GM23248 (cell line): ENCODE data around the gene FMN2. TPM values are rescaled to one million over a fixed set of nuclear protein-coding genes. Genes with fewer than 3 reads are reported as not detected.

Source experiments
- DNase-seq: peaks from one replicate; pipeline ENCODE4 v3.0.0-alpha.2; 2015
- H2AFZ ChIP-seq: fragments of 200-600 bp; sonication (generic); 2 replicates; pipeline ENCODE4 v1.6.1; 2016; ENCODE audit warnings: antibody characterized with exemption
- H3F3A ChIP-seq: fragments of 200-600 bp; sonication (generic); 2 replicates; pipeline ENCODE4 v1.6.1; 2016; ENCODE audit warnings: mild to moderate bottlenecking, antibody characterized with exemption, mixed run types; ENCODE audit not compliant: insufficient read depth
- H3K27ac ChIP-seq: fragments of 200-600 bp; sonication (generic); 2 replicates; pipeline ENCODE4 v1.5.1; 2016; ENCODE audit warnings: mild to moderate bottlenecking
- H3K27me3 ChIP-seq: fragments of 200-600 bp; sonication (generic); replicated peaks from 2 replicates; pipeline ENCODE4 v1.6.1; 2016; ENCODE audit warnings: mild to moderate bottlenecking; ENCODE audit not compliant: insufficient read depth
- H3K36me3 ChIP-seq: fragments of 200-600 bp; sonication (generic); 2 replicates; pipeline ENCODE4 v1.6.1; 2016; ENCODE audit warnings: low read depth, mild to moderate bottlenecking
- H3K4me1 ChIP-seq: fragments of 200-600 bp; sonication (generic); 2 replicates; pipeline ENCODE4 v1.6.1; 2016; ENCODE audit warnings: mild to moderate bottlenecking; ENCODE audit not compliant: insufficient read depth
- H3K4me2 ChIP-seq: fragments of 200-600 bp; sonication (generic); one replicate; pipeline ENCODE4 v1.6.1; 2016; ENCODE audit warnings: mild to moderate bottlenecking; ENCODE audit not compliant: unreplicated experiment
- H3K4me3 ChIP-seq: fragments of 200-600 bp; sonication (generic); 2 replicates; pipeline ENCODE4 v1.5.1; 2016; ENCODE audit warnings: mild to moderate bottlenecking
- H3K79me2 ChIP-seq: fragments of 200-600 bp; sonication (generic); 2 replicates; pipeline ENCODE4 v1.6.1; 2016; ENCODE audit warnings: mild to moderate bottlenecking; ENCODE audit not compliant: insufficient read depth
- H3K9ac ChIP-seq: fragments of 200-600 bp; sonication (generic); 2 replicates; pipeline ENCODE4 v1.6.1; 2016; ENCODE audit warnings: mild to moderate bottlenecking
- H3K9me2 ChIP-seq: fragments of 200-600 bp; sonication (generic); 2 replicates; pipeline ENCODE4 v1.6.1; 2016; ENCODE audit warnings: mixed run types, mild to moderate bottlenecking, moderate library complexity; ENCODE audit not compliant: insufficient read depth
- H3K9me3 ChIP-seq: fragments of 200-600 bp; sonication (generic); one replicate; pipeline ENCODE4 v1.6.1; 2017; ENCODE audit warnings: low read depth
- H4K20me1 ChIP-seq: fragments of 200-600 bp; sonication (generic); 2 replicates; pipeline ENCODE4 v1.6.0; 2016; ENCODE audit not compliant: insufficient read depth
- EZH2 ChIP-seq: fragments of 200-600 bp; sonication (generic); IDR thresholded peaks from 2 replicates; pipeline ENCODE4 v1.6.1; 2018; ENCODE audit warnings: antibody characterized with exemption, mild to moderate bottlenecking; ENCODE audit not compliant: insufficient read depth, poor library complexity, severe bottlenecking
- EZH2phosphoT487 ChIP-seq: fragments of 200-600 bp; sonication (generic); IDR thresholded peaks from 2 replicates; pipeline ENCODE4 v1.6.1; 2018; ENCODE audit warnings: antibody characterized with exemption, moderate library complexity, mild to moderate bottlenecking, low read depth; ENCODE audit not compliant: insufficient read depth
- WGBS, 2 experiments: methylation state at CpG; one replicate each; pipeline ENCODE4 v1.1.6; 2015 to 2017; ENCODE audit warnings: low lambda C conversion rate in 2 of 2, low coverage in 1 of 2; ENCODE audit errors: missing lambda C conversion rate in 2 of 2; 5-methylcytosine and 5-hydroxymethylcytosine counted together
- in situ Hi-C: fragments of 300-500 bp; cut with MboI; formaldehyde crosslinking; loops from 2 replicates; pipeline ENCODE4 v1.15.0; 2020
- polyA plus RNA-seq: library from polyadenylated mRNA; unstranded; fragments of >200 nt; fragmentation: Nextera tagmentation; extraction: Ambion mirVana; gene quantifications from 2 replicates; pipeline ENCODE4 v1.2.1, GENCODE V29; 2016
- total RNA-seq: library from RNA; depleted of rRNA; stranded (reverse); fragments of >200 nt; shearing (Covaris generic); gene quantifications from 2 replicates; pipeline ENCODE4 v1.2.3, GENCODE V29; 2014

FMN2 gene
- total and polyA plus RNA-seq, 2 experiments from 2014 or later, result 78.2 to 114 TPM

DNA sequence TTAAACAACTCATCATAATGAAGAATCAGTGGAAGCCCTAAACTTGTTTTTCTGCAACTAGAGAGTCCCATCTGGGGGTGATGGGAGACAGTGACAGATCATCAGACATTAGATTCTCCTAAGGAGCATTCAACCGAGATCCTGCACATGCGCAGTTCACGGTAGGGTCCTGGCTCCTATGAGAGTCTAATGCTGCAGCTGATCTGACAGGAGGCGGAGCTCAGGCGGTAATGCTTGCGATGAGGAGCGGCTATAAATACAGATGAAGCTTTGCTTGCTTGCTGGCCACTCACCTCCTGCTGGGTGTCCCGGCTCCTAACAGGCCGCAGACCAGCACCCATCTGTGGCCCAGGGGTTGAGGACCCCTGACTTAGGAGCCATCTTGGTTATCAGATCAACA is 247.2 kb downstream of the FMN2 start:
- Histone ChIP-seq H3K9me3 (no peaks in the 10 kb centered on the region), H3K4me3 (no peak overlapping the region), H3K27me3 (no peaks in the 10 kb centered on the region), H3K79me2 (peaks cover 57% of the 10 kb centered on the region), H3K9me2 (no peaks in the 10 kb centered on the region; the same call in 1 of the 2 replicates), H3K4me1 (peaks cover 42% of the 10 kb centered on the region), H3K4me2 (no peak overlapping the region), H3F3A (peaks cover 42% of the 10 kb centered on the region), H3K27ac (peak overlapping the region; percentile 87), H3K9ac (no peak overlapping the region), H3K36me3 (peaks cover 50% of the 10 kb centered on the region), H4K20me1 (no peaks in the 10 kb centered on the region), H2AFZ (no peak overlapping the region)
- 95 to 96% methylated on average over 9 of the region's 9 CpGs for WGBS, 2 experiments
- TF ChIP-seq EZH2phosphoT487, result no peak
- no peak for DNase-seq
- in situ Hi-C loops, result no loop called here

GRCh38 chr1:240341365-240342250 is 249.9 kb downstream of the FMN2 start:
- Histone ChIP-seq H3K9me3 (no peaks in the 10 kb centered on the region), H3K9me2 (no peaks in the 10 kb centered on the region; the same call in 1 of the 2 replicates), H3K9ac (no peak overlapping the region), H3K4me1 (peaks cover 61% of the 10 kb centered on the region), H3K36me3 (peaks cover 40% of the 10 kb centered on the region), H3K4me3 (no peak overlapping the region), H3K27me3 (no peaks in the 10 kb centered on the region), H2AFZ (no peak overlapping the region), H3K79me2 (peaks cover 50% of the 10 kb centered on the region), H3K27ac (no peak overlapping the region), H4K20me1 (no peaks in the 10 kb centered on the region), H3K4me2 (no peak overlapping the region), H3F3A (peaks cover 52% of the 10 kb centered on the region)
- 97 to 98% methylated on average over 6 of the region's 6 CpGs for WGBS, 2 experiments
- TF ChIP-seq EZH2phosphoT487, result no peak
- TF ChIP-seq EZH2, result no peak
- DNase-seq, result no peak
- in situ Hi-C loops, result no loop called here

DNA sequence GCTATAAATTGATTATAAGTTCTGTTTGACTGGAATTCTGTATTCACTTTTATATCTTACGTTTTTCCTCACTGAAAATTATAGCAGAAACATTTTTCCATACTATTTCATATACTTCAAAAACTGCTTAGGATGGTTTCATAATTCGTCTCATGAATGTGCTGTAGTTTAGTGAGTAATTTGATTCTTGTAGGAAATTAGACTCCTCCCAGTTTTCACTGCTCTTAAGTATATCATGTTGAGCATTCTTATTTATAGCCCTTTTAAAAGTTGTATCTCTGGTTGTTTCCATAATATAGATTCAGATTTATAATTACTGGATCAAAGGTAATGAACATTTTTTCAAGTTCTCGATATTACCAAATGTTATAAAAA is 250.6 kb downstream of the FMN2 start:
- H3K4me3 ChIP-seq, result no peak overlapping the region
- no peaks in the 10 kb centered on the region for H3K27me3 ChIP-seq
- WGBS, 2 experiments, result 86 to 92% methylated on average over 3 of the region's 3 CpGs
- H3K9me3 ChIP-seq, result no peaks in the 10 kb centered on the region
- peaks cover 51% of the 10 kb centered on the region for H3K79me2 ChIP-seq
- H3K4me1 ChIP-seq, result peaks cover 54% of the 10 kb centered on the region
- no peak overlapping the region for H3K27ac ChIP-seq
- no peak overlapping the region for H2AFZ ChIP-seq
- H3F3A ChIP-seq, result peaks cover 46% of the 10 kb centered on the region
- no peaks in the 10 kb centered on the region for H4K20me1 ChIP-seq
- DNase-seq, result peak; percentile 14
- TF ChIP-seq EZH2, result no peak
- TF ChIP-seq EZH2phosphoT487, result no peak
- peaks cover 37% of the 10 kb centered on the region for H3K36me3 ChIP-seq
- no peak overlapping the region for H3K4me2 ChIP-seq
- in situ Hi-C loops, result no loop called here
- no peak overlapping the region for H3K9ac ChIP-seq
- no peaks in the 10 kb centered on the region; the same call in 1 of the 2 replicates for H3K9me2 ChIP-seq

GRCh38 chr1:240343045-240343444 is 251.4 kb downstream of the FMN2 start:
- Histone ChIP-seq H3K4me2 (no peak overlapping the region), H3K27ac (no peak overlapping the region), H3K9me3 (no peaks in the 10 kb centered on the region), H3K9ac (no peak overlapping the region), H2AFZ (no peak overlapping the region), H3K79me2 (peaks cover 59% of the 10 kb centered on the region), H4K20me1 (no peaks in the 10 kb centered on the region), H3K9me2 (no peaks in the 10 kb centered on the region; the same call in 1 of the 2 replicates), H3K4me3 (no peak overlapping the region), H3K27me3 (no peaks in the 10 kb centered on the region), H3K36me3 (peaks cover 45% of the 10 kb centered on the region), H3F3A (peaks cover 39% of the 10 kb centered on the region), H3K4me1 (peaks cover 48% of the 10 kb centered on the region)
- 50% methylated on average over 2 of the region's 2 CpGs for WGBS, 2 experiments
- no peak for TF ChIP-seq EZH2phosphoT487
- TF ChIP-seq EZH2, result no peak
- no peak for DNase-seq
- in situ Hi-C loops, result no loop called here
